Measurements from ENCODE around the gene SCOC.
A peak's percentile ranks its signal among the peaks of the same experiment; 100 is the strongest.

The SCOC gene

DNA sequence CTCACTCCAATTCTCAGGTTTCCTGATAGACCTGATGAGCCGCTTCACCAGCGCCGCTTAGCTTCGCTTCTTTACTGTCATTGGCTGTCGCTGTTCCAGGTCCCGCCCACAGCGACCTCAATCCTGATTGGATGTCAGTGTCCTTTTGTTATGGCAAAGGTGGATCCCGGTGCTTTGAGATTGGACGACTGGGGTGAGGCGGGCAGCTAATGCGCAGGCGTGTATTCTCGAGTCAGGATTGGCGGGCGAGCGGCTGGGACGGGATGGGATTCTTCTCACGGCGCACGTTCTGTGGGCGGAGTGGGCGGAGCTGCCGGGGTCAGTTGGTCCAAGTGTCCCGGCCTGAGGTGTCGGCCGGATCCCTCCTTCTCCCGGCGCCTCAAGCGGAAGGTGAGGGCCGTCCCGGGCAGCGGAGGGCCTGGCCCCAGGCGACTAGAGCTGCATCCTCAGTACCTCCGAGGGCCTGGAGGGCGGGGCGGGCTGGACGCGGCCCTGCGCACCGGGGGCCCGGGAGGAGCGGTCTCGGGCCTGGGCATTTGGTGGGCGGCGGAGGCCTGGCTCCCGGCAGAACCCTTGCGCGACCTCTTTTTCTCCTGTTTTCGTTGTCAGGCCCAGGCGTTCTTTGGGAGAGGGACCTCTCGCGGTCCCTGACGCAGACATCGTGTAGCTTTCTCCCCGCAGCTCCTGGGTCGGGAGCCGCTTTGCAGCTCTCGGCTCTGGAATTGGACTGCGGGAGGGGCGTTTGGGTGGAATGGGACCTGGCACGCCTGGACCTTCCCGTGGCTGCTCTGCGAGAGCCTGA is at the start of gene SCOC:
SCOC (plus strand) TSS at position 319 of the 802 bp plus-strand sequence. CDS start 5,525 bp downstream, outside the sequence.
- peak; percentile 99 for DNase-seq

DNA sequence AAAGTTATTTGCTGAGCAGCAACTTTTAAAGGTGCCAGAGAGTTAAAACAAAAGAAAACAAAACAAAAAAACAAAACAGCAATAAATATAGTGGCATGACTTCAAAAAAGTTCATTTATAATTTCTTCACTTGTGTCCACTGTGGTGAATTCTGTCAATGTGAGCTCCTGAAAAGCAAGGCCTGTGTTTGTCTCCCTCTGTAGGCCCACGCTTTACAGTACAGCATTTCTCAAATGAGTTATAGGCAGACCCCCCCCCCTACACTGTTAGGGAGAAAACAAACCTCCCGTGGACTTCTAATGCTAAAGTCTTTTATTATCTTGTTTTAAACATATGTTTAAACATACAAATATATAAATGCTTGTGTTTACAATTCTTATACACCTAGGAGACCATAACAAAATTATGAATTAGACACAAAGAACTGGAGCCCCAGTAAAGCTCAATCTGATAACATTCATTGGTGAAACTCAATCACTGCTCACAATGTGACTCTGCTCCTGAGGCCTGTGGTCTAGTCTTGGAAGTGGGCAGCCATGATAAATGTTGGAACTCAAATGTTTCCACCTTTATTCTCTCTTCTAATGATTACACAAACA is 47.0 kb upstream of the SCOC start:
- DNase-seq: peak; percentile 55

DNA sequence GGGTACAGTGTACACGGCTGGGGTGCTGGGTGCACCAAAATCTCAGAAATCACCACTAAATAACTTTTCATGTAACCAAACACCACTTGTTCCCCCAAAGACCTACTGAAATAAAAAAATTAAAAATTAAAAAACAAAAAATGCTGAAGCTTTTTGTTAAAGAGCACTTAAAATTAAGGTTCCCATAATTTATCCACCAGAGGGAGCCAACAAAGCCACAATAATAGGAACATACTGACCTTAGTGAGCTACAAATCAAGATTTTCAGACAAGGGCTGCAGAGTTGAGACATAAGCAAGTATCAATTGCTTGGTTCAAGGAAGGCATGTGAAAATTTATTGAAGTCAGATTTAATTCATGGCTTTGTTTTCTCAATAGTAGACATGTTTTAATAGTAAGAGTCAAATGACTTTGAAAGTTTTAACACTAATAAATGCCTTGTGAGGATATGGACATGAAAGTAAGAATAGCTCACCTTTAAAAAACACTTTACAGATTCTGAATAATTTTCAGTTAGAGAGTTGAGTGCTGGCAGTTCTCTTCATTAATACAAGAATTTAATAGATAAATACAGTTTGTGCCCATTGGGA is 43.0 kb upstream of the SCOC start:
- peak; percentile 27 for DNase-seq

DNA sequence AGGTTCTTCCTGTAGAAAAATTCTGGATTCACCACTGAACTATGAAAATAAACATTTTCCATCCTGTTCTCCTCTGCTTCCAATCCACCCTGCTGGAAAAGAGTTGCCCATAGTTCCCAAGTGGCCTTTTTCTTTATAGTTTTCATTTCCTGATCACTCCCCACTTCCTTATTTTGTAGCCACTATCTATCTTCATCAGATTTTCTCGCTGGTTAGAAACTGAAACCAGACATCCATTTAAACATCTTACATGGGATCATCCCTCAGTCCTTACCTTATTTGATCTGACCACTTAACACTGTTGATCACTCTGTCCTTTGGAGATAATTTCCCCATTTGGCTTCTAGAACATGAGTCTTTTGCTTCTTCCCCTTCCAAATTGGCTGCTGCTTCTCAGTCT is 42.2 kb upstream of the SCOC start:
- no peak for DNase-seq

DNA sequence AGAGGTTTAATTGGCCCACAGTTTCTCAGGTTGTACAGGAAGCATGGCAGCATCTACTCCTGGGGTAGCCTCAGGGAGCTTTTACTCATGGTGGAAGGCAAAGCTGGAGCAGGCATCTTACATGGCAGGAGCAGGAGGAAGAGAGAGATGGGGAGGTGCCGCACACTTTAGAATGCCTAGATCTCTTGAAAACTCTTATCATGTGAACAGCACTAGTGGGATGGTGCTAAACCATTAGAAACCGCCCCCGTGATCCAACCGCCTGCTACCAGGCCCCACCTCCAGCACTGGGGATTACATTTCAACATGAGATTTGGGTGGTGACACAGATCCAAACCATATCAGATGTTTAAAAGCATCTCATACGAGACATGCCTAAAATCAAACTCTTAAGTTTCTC is 41.6 kb upstream of the SCOC start:
- no peak for DNase-seq

DNA sequence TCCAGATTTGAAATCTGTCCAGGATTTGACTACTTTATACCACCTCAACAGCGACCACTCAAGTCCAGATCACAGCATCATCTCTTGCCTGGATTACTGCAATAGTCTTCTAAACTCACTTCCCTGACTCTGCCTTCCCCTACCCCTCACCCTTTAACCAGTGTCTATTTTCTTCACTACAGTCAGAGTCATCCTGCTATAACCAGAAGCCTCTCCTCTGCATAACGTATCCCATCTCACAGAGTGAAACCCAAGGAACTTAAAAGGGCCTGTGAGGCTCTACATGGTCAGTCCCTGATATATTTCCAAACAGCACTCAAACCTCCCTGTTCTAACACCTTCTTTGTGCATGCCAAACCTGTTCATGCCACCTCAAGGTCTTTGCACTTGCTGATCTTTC is 40.7 kb upstream of the SCOC start:
- no peak for DNase-seq

DNA sequence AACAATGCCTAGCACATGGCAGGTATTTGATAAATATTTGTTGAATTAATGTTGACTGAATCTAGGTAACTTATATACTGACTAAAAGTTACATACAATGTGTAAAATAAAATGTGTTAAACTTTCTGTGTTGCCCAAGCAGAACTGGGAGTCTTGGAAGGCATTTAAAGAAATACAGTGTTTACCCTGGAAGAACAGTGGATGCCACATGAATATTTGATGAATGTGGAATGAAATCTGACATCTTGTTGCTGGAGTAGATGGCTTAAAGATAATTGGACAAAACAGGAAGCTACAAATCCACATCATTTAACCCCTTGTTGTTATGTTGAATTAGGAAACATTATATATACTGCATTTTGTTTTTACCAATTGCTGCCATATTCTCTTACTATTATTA is 39.9 kb upstream of the SCOC start:
- no peak for DNase-seq

DNA sequence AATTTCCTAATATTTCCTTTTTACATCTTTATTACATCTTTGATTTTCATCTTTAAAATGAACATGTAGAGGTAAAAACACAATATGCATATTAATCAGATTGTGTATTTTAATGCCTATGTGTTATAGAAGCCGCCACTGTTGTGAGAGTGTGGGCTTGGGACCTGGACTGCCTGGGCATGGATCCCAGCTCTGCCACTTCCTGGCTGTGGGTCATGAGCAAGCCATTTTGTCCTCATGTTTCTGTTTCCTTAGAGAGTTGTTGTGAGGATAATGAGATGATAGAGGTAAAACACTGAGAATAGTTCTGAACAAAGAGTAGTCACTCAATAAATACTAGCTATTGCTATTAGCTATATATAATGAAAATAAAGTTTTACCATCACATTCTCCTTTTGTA is 38.4 kb upstream of the SCOC start:
- DNase-seq: no peak

DNA sequence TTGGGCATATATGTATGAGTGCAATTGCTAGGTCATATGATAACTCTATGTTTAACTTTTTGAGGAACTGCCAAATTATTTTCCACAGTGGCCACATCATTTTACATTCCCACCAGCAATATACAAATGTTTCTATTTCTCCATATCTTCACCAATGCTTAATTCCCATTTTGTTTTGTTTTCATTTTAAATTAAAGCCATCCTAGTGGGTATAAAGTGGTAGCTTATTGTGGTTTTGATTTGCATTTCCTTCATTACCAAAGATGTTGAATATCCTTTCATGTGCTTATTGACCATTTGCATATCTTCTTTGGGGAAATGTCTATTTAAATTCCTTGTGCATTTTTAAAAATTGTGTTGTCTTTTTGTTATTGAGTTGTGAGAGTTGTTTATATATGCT is 36.7 kb upstream of the SCOC start:
- no peak for DNase-seq

DNA sequence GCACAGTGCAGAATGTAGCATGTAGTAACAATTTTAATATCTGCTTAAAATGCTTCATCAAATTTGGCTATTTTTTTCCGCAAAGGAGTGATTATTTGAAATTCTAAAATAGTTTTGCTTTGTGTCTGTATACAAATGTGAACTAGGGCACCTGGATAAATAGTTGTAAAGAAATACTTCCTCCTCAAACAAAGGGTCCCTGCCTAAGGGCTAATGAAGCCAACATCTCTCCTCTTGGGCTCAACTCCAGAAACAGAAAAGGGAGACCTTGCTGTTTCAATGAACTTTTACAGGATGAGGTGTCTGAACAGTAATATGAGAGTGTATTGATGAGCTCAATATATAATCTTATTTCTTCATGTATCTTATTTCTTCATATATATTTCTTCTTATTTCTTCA is 30.8 kb upstream of the SCOC start:
- DNase-seq: no peak

DNA sequence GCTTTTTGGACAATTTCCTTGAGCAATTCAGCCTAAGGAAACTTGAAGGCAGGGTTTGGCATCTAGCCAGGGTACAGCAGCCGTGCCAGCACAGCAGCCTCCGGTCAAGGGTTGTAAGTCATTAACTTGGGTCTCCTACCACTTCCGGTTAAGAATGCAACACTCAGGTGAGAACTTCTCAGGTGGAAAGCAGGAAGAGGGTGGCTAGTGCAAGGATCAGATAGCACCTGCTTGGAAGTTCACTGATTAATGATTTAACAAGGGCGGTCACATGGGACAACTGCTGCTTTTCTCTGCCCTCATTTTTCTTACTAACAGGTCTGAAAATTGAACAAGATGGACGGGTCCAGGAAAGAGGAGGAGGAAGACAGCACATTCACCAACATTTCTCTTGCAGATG is 30.1 kb upstream of the SCOC start:
- DNase-seq: no peak

DNA sequence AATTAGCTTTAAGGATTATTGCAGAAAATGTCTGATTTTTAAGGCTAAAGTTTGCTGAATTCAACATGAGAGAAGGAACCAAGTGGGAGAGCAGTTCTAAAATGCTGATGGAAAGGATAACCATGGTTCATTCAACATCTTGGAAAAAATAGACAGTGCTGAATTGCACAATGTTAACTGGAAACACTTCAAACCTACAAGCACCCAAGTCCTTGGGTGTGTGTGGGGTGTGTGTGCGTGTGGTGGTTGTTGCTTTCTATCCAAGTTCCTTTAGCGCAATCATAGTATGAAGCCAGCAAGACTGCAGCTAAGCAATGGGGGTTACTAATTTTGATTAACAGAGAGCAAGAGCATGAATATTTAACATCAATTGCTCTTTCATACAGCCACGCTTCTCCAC is 29.3 kb upstream of the SCOC start:
- peak; percentile 3 for DNase-seq

DNA sequence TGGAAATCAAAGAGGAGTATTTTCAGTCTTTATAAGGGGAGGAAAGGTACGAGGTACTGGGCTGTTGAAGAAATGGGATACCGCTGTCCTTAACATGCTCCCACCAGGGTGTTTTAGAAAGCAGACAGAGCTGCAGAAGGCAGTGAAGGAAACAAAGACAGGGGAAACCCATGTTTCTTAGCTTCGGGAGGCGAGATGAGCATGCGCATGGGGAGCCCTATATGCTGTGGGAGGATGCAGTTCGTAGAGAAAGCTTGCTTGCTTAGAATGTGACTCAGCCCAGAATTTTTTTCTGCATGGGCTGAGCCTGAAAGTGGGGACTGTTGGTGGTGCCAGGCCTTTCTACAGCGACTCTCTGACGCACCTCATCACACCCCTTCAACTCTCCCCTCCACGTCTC is 28.8 kb upstream of the SCOC start:
- no peak for DNase-seq

DNA sequence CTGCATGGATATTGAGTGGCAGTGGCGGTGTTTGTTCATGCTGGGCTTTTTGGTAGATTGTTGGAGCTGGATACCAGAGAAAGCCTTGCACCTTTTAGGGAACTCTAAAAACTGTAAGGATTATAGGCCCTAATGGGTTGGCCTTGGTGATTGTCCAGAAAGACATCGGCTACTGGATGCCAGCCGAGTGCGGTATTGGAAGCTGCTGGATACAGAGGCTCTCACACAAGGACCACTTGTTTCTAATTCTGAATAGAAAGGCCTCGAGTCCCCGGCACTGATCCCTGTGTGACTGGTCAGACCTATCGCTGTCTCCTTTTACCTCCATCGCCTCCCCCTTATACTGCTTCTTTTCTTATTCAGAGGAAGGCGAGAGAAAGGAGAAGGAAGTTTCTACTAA is 27.3 kb upstream of the SCOC start:
- DNase-seq: no peak

DNA sequence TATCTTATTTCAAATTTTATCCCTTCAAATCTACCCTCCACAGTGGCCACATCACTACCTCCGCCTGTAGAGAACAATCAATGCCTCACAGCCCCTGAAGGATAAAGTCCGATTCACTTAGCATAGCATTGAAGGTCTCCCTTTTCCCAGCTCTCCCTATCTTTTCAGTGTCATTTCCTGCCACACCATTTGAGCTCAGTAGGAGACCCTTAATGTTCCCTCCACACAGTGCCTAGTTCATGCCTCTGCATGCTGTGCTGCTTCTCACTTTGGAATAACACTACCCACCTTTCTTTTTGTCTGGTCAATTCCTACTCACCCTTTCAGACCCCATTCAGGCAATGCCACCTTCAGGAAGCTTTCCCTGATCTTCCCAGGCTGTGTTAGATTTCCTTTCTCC is 23.6 kb upstream of the SCOC start:
- DNase-seq: no peak

DNA sequence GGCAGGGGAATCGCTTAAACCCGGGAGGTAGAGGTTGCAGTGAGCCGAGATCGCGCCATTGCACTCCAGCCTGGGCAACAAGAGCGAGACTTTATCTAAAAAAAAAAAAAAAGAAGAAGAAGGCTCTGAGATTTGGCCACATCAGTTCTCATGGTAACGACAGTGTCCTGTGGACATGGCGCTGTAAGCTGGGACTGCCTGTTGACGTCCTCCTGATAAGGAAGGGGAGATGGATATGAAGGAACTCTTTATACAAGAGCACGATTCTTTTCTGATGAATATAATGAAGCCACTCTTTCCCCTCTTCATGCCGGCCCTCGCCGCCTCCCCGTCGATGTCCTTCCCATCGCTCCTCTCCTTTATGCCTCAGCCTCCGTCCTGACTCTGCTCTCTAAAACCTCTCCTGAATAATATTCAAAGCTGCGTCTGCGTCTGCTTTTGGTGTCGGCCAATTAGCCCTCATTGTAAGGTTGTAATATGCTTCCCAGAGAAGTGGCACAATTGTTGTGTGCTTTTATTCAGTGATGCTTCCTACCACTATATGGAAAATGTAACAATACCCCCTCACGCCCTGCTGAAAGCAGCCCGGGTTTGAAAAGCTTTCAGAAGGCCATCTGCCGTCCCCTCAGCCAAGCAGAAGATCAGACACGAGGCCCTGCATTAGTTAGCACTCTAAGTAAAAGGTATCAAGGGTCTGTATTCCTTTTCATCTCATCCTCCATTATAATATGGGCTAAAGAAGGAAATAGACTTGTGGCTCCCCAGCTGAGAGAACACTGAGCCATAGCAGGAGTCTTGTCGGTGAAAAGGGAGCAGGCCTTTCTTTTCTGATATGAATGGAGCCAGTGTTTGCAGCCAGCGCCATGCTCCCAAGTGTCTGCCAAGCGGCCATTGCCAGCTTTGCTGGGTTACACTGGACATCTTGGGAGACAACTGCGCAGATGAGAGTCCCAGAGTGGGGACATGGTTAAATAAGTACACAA is 22.1 kb upstream of the SCOC start:
- DNase-seq: no peak

DNA sequence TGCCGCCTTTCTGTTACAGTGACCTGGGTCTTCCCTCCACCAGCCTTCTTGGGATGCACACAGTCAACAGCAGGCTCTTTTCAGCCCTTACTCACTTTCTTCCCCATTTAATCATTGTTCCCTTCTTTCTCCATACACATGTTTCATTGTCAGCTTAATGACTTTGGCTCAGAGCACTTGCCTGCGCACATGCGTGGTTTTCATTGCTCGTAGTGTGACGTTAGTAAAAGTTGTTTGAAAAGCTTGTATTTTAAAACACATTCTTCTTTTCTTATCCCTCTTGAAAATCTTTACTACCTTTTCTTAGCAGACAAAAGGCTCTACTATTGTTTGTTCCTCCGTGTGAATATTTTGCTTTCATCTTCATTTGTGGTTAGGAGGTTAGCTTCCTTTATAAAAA is 19.7 kb upstream of the SCOC start:
- DNase-seq: no peak

DNA sequence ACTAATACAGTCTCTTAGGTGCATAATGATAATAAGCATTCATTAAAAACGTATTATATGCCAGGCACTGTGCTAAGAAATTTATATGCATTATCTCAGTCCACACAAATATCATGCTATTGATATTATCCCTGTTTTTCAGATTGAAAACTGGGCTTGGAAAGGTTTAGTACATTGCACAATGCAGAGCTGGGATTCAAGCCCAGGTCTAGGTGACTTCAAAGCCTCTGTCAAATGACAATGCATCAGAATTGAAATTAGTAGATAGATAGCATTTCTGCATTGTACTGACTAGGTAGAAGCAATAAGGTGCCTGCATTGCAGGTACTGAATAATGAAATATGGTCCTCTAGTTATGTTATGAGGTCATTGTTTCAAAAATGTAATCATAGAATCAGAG is 18.2 kb upstream of the SCOC start:
- DNase-seq: no peak

DNA sequence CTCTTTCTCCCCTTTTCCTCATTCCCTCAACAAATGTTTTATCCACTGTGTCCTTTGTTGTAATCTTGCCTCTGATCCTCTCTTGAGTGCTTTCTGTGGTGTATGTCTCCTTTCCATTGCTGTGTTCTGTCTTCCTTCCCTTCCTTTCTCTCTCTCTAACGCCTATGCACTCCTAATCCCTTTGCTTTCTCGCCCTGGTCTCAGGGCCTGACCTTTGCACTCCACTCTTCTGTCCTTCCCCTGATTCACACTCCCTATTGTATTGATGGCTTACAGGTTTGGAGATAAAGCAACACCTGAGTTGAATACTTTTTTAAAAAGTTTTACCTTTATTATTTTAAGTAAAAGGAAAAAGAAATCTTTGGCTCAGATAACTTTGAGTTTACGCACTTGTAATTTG is 15.6 kb upstream of the SCOC start:
- no peak for DNase-seq

DNA sequence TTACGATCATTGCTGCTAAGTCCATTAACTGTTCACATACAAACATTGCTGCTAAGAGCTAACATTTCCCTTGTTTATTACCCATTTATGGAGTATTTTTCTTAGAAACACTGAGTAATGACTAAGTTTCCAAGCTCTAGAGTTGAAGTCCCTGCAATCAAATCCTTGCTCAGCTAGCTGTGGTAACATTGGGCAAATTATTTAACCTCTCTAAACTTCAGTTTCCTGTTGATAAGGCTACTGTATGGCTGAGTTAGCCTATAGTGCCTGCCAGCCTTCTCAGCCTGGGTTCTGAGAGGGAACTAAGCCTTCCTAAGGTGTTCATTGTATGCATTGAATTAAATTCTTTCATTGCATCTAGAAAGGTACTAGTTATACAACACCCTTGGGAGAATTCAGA is 15.2 kb upstream of the SCOC start:
- DNase-seq: no peak

DNA sequence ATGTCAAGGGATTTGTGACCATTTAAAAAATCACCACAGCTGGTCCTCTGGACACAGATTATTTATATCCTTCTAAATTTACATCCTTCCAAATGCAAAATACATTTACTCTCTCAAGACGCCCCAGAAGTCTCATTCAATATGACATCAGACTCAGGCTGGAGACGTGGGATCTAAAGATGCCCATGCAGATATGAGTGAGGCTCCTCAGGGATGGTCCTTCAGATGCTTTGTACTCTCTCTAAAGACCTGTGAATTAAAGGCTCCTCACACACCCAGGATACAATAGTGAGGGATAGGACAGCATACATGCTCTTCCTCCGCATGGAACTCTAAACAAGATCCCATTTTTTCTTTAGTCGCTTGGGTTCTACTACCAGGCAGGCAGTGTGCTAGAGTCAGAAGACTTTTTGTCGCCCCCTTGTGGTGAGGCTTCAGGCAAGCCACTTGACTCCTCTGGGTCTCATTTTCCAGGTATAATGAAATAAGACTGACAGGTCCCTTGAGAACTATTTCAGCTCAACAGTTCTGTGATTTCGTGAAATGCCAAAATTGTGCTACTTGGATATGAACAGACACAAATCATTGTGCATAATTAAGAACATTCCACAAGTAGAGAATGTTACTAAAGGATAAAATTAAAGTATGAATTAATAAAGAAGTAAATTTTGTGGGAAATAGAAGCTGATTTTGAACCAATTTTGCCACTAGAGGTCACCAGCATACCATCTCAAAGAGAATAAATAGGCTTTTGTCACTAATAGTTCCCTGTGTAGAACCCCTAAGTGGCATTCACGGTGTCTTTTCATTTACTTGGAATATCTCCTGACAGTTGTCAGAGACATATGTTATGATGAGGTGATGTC is 13.7 kb upstream of the SCOC start:
- DNase-seq: peak; percentile 74

DNA sequence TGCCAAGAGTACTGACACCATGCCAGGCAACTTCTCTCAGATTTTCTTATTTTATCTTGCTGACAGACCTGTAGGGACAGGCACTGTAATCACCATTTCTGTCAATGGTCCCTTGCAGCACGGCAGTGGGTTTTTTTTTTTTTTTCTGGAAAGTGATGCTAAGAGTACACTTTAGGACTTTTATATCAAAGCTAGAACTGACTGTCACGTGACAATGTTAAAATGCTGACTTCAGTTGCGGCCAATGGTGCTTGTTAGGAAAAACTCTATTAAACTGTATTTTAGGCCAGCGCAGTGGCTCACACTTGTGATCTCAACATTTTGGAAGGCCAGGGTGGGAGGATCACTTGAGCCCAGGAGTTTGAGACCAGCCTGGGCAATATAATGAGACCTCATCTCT is 12.3 kb upstream of the SCOC start:
- no peak for DNase-seq
